Stimulated activated CD4-positive, alpha-beta T cell treated with anti-CD3 and anti-CD28 coated beads, TNF-alpha, amount 100 ng/mL, for 48 hours (primary cell): Measurements from ENCODE around the gene SHB.

ENCODE experiments used
- DNase-seq, 3 donors: peaks; one replicate each; pipeline ENCODE4 v3.0.0-alpha.2; 2020; ENCODE audit warnings: low read depth in 3 of 3

The SHB gene

DNA sequence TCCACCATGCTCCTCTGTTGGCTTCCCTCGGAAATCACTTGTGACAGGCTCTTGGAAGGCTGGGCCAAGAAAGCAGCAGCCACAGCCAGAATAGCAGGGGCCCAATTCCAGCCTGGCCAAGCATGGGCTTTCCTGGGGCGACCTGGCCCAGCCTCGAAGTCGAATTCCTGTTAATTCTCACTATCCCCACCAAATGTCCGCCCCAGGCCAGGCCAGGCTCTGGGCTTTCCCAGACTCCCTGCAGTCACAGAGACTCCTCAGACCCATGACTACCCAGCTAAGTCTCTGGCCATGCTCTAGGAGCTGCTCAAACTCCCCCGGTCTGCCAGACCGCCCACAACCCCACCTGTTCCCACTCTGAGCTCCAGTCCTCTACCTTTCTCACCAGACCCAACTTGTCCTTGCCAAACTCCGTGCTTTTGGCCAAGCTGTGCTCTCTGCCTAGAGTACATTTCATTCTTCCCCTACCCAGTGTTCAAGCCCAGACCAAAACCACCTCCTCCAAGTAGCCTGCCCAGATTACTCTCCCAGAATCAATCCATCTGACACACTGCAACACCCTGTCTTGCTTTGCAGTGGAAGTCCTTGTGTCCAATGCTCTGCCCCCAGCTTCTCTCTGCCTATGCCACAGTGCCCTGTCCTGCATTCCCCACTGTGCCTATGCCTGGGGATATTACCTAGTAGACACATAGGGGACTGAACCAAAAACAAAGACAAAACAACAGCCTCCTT lies 26.2 kb downstream of the SHB start:
- no peak for DNase-seq

DNA sequence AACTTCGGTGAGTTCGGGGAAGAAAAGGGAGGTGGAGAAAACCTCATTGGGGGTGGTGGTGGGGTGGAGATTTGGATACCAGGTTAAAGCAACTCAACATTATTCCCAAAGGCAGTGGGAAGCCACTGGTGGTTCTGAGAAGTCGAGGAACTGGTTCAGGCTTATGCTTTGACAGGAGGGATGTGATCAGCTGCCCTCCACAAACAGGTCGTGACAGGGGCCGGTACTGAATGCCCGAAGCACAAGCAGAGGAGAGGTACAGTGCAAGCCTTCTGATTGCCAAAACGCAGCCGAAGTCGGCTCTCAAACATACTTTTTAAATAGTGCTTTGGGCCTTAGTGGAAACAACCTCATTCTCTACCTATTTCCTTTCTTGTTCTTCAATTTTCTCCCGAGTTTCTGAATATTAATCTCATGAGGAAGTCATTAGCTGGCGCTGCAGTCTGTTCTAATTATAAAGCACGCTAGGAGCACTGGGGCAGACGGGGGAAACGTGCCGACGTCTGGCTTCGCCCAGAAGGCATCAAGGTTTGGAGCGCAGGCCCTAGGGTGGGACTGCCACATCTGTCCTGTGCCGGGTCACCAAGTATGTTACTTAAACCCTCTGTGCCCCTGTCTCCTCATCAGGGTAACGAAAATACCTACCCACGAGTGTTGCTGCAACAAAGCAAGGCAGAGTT lies 27.3 kb downstream of the SHB start:
- DNase-seq: no peak

DNA sequence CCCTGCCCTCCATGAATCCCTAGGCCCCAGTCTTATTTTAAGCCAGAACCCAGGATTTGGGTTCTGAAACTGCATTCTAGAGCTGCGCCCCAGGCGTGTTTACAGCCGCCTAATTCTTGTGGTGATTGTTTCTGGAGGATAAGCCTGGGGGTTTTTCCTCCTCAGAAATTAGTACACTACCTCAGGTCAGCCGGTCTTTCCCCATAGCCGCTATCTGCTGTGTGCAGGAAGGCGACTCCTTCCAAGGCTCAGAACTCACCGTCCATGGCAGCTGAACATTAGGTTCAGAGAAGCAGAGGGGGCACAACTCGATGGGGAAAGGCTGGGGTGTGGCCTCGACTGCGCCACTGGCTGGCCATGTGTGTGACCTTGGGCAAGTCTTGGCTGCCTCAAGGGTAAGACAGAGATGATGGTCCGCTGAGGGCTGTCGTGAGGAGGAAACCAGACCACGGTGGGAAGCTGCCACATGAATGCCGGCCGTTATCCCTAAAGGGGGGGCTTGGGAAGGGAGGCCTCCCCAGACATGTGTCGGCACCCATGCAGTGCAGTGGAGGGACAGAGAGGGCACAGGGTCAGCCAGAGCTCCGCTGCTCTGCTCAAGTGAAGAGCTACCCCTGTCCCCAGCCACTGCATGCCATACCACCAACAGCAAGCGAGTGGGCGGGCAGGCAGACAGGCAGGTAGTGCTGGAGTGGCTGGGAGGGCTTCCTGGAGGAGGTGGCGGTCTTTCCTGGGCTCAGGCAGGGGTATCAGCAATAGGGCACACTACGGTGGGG lies 28.9 kb downstream of the SHB start:
- DNase-seq: no peak

DNA sequence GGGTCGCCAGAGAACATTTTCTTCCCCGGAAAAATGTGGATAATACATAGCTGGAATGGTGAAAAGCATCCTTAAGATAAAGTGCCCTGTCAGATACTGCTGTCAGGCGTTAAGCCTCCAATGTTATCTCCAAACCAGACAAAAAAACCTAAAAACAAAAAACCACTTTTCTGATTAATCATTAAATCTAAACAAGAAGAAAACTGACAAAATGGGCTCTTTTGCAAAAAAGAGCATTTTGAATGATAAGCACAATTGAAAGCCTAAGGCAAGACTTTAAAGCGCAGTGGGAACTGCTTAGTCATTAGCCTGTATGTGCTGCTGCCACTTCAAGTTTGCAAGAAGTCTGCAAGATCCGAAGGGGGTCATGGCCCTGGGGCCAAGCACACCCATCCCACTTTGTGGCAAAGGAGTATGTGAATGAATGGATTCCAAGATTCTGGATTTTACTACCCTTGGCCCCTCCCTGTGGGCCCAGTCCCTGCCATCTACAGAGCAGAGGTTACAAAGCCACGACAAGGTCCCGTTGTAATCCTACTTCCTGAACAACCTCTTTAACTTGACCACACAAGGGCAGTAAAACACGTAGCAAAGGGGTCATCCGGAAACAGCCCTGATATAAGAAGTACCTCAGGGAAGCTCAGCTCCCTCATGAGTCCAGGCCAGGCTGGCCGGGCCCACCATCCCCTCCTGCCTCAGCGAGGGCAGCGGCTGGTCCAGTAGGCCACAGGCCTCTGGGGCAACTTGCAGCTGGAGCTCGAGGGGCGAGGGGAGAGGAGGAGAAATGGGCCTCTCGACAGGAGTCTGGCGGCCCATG lies 29.7 kb downstream of the SHB start:
- no peak for DNase-seq

DNA sequence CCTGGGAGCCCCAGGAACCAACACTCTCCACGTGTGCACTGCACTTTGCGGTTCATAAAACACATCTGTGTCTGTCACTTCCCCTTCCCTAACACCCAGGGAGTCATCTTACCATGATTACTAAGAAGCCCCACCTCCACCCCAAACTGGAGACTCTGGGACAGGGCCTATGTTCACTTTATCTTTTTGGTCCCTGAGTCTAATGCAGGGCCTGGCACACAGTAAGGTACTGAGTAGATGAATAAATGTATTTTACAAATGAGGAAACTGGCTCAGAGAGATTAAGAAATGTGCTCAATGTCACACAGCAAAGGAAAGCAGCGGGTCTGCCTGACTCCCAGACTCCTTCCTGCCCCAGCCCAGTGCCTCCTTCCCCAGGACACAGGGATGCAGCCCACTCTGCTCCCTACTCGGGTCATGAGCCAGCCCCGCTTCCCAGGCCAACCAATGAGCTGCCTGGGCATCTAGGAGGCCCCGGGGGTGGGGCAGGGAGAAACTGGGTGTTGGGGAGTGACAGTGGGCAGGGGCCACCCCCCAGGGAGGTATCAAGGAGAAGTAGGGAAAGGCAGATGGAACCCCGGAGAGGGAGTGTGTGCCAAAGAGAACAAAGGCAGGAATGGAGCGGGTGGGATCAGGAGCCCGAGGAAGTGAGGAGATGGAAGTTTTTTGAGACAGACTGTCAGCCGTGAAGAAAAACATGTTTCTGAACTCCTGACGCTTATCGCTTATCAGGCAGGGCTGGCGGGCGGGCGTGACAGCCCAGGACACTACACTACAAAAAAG lies 30.5 kb downstream of the SHB start:
- no peak for DNase-seq

DNA sequence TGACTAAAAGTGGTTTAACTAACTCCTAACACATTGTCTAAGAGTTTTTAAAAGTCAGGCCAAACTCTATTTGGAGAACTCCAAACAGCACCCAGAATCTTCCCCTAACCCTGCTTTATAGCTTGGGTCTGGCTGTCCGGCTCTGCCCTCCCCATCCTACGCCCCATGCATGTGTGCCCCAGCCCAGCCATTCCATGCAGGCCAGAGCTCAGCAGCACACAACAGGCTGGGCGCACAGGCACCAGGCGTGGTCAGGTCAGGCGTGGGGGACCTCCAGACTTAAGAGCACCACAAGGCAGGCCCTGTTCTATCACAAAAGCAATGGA lies 31.1 kb downstream of the SHB start:
- no peak for DNase-seq

DNA sequence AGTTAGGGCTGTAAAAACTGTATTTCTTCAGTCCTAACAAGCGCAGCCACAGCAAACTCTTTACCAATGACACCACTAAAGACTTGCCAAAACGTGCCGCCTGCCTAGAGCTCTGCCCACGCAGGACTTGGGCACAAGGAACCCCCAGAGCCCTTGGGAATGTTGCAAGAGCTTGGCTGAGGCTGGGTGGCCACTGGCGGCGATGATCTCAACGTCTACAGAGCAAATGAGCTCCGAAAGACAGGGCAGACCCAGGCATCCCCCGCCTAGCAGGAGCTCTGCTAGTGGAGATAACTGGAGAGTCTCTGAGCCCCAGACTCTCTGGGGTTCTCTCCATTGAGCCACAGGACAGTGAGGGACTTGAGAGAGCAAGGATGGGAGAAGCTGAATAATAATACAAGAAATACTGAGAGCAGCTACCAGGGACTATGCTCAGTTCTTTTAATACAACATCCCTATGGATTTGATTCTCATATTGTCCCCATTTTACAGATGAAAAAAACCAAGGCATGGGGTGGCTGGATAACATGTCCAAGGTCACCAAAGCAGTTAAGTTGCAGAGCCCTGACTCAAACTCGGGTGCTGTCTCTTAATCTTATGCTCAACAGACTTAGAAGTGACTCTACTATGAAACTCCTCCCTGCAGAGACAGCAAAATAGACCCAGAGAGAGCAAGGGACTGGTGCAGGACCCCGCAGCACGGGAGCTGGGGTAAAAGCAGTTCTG lies 32.5 kb downstream of the SHB start:
- DNase-seq: no peak

DNA sequence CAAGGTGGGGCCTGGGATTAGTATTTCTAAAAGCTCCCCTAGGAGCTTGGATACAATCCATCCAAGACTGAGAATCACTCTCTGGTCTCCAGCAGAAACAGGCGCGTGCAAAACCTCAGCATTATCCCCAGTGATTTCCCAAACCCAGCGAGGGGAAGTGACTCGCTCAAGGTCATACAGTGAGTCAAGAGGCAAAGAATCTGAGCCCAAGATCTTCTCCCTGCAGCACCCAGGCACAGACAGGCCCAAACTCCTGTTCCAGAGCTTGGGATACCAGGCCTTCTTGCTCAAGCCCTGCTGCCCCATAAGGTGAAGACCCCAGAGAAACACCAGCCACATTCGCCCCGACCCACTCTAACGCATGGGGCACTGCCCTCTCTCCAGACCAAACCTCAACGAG lies 33.2 kb downstream of the SHB start:
- DNase-seq: no peak

DNA sequence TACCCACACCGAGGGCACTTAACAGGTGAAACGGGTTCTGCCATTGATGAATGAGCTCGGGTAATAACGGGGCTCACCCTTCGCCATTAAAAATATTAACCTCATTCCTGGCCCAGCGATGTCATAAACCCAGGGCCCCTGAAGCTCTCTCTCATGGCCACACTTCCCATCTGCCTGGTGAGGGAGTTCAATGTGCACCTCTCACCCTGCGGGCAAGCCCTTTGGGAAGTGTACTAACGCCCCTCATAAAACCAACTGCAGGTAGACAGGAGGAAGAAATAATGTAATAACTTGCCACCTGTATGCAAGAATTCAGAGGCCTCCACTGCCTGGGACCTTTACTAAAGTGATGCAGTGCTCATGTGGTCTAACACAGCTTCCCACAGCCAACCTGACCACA lies 35.1 kb downstream of the SHB start:
- DNase-seq: no peak

DNA sequence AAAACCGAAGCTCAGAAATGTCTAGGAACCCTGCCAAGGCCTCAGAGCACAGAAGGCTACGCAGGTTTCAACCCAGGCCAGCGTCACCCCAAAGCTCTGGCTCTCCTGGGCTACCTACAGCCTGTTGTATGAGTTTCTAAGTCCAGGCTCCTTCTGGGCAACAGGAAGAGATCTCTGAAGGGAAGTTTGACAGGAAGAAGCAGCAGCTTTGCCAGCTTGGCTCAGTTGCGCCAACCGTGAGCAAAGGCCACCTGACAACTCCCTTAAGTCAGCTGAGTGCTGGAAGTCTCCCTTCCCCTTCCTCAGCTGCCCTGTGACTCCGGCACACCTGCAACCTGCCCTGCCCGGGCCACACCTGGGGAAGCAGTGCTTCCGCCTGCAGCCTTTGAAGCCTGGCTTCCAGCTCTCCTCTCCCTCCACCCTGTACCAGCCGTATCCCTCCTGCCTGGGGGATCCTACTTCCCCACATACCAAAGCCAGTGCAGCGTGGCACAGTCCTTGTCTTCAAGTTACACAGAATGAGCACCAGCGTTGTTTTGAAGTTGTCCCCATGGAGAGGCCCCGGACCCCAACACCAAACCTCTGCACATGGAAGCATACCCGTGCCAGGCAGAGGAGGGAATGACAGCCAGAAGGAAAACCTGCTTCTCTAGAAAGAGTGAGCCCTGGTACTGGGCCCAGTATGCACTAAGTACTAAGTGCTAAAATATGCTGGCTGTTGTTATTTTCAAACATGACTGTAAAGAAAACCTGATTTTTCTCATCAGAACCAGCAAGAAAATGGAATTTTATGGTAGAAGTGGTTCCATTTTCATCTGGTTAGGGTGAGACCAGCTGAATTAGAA lies 36.5 kb downstream of the SHB start:
- no peak for DNase-seq

DNA sequence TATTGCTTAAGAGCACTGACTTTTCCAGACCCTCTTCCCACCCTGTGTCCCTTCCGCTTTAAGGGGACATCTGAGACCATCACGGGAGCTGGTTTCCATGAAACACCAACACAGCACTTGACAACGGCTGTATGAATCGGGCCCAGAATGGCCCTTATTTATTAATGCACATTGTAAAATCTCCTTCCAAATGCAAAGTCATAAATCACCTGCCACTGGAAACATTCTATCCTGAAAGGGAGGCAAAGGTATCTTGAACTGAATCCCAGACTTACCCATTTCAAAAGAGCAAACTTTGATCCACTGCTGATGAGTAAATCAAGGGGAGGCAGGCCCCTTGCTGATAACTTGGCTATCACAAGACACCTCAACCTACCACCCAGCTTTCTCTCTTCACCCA lies 37.4 kb downstream of the SHB start:
- no peak for DNase-seq

DNA sequence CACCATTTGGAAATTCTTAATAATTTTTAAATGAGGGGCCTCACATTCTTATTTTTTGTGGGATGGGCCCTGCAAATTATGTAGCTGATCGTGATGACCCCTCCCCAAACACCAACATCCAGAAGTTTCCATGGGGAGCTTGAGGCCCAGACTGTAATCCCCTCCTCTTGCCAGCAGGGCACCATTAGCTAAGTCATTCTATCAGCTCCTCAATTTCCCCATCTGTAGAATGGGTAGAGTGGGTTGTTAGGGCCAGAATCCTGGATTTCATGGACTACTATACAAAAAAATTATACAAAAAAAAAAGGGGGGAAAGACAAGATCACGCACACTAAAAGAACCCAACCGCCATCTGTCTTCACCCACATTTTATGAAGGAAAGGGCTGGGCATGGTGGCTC lies 38.4 kb downstream of the SHB start:
- DNase-seq: no peak

DNA sequence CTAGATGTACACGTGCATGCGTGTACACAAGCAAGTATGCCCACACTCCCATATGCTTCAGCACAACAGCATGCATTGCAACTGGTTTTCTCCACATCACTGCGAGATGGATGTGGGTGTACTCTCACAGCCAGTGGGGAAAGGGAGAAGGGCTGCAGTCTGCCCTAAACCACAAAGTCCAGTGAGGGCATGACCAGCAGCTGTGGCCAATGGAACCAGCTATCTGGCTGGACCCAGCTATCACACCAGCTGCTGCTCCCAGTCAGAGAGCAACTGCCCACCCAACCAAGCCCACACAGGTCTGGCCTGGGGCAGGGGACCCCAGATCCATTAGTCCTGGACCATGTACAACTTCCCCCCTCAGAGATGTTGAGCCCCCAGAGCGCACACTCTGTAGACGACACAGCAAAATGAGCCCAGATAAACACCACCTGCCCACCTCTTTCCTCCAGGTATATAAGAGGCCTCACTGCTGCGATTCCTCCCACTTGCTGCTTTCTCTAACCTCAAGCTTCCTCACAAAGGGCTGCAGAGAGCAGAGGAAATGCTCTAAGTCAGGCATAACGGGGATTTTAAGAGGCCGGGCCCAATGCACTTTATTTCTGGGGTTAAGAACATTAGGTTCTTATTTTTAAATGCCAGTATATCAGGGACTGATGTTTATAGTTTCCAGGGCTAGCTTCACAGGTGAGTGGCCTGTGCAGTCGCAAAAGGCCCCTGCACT lies 39.0 kb downstream of the SHB start:
- no peak for DNase-seq

DNA sequence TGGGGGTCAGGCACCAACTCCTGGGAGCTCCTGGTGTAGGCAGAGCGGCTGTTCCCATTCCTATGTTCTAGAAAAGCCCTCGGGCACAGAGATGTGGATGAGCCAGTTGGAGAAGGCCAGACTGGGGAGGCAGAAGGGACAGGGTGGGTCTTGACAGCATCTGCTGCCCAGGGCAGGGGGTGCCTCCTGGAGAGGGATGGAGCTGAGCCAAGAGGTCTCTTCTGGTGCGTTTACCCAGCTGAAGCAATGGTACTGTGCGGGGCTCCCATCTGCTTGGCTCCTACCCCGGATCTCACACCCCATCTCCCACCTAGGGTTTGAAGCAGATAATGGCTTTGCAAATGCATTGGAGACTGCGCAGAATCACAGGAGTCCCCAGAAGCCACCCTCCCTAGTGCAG lies 41.3 kb downstream of the SHB start:
- DNase-seq: no peak

DNA sequence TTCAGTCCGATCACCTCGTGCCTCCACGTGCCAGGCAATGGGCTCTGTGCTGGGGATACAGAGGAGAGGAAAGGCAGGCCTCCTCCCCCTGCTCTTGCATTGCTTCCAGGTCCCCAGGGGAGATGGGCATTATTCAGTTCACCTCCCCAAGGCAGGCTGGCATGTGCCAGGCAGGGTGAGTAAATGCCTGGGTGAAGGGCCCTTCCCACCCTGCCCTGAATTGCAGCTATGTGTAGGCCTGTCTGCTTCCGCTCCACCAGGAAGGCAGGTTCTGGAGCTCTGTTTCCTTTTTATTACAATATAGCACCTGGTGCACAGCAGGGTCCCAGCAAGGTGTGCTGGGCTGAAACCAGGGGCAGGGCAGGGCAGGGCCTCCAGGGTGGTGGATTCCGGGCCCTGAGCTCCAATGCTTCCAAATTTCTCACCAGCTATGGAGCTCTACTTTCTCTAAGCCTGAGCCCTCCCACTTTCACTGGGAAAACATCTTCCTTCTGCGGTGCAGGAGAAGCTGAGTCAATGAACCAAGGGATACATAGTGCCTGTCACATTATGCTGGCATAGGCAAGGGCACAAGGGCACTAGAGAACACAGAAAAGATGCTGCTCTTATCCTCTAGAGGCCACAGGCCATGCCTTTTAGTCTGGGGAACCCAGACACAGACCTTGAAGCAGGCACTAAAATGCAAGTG lies 42.0 kb downstream of the SHB start:
- DNase-seq: no peak

DNA sequence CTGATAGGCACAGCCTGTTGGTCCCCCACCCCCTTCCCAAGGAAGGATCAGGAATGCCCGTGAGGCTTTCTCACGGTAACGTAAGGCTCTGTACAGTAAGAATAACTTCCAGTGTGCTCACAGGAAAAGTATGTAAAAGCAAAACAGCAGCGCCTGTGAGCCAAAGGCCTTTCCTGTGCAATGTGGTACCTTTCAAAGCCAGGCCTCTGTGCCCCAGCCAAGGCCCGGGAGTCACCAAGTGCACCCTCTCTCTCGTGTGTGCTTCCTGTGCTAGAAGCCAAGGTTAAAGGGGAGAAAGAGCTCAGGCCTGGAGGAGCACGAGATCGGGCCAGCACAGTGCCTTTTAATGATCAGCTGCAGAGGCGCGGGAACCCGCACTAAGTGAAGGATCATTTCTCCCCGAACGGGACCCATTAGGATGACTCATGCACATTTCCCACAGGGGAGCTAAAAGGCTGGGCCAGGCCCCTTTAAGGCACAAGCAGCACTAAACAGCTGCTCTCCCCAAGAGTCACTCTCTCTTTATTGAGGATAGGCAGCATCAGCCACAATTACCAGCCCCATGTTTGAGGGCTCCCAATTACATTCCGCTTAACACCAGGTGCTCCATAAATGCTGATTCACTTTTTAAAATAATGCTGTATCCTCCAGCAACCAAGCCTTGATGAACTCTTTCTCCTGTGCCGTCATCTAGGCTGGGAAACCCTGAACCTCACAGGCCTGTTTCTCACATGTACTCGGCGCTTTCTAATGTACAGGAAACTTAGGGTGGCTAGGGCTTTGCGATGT lies 42.8 kb downstream of the SHB start:
- no peak for DNase-seq

DNA sequence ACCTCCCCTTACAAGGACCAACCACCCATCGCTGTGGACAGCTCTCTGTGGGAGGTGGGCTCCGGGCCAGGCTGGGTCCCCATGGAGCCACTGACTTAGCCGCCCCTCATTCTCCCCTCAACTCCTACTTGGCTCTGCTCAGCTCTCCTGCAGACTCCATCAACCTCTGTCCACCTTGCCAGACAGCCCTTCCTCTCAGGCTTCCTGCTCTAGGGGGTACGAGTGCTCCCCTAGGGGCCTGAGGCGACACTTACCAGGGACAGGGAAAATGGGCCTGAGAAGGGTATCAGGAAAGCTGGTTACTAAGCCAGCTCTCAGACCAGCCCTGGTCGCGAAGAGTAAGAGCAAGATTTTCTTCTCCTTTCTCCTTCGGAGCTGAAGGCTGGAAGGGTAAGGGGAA lies 43.9 kb downstream of the SHB start:
- DNase-seq: no peak
